Naive B cell (primary cell): ENCODE results near the gene SMARCD3. TPM values are rescaled to one million over a fixed set of nuclear protein-coding genes. Genes with fewer than 3 reads are reported as not detected.
A peak's percentile ranks its signal among the peaks of the same experiment; 100 is the strongest.

Experiments used
- ATAC-seq, 2 donors: fragments of 150-1000 bp; cut with Tn5 transposase; 2 replicates each; pipeline ENCODE4 v1.10.0; 2021; ENCODE audit warnings: low read depth in 2 of 2, mild to moderate bottlenecking in 2 of 2, moderate library complexity in 2 of 2
- DNase-seq: peaks from one replicate; pipeline ENCODE4 v3.0.0; 2022
- H3K27ac Mint-ChIP-seq, 6 donors: one replicate each; pipeline ENCODE4 v1.8.0; 2020 to 2022; ENCODE audit warnings: mild to moderate bottlenecking in 6 of 6, mixed read lengths in 6 of 6, moderate library complexity in 5 of 6, inconsistent platforms in 2 of 6
- H3K27me3 Mint-ChIP-seq, 3 donors: one replicate each; pipeline ENCODE4 v1.8.0; 2021 to 2022; ENCODE audit warnings: mixed read lengths in 3 of 3, mild to moderate bottlenecking in 1 of 3
- H3K36me3 Mint-ChIP-seq, 2 donors: one replicate each; pipeline ENCODE4 v1.8.0; 2020 to 2022; ENCODE audit warnings: mixed read lengths in 2 of 2, inconsistent platforms in 1 of 2, mild to moderate bottlenecking in 1 of 2
- H3K4me1 Mint-ChIP-seq, 3 donors: one replicate each; pipeline ENCODE4 v1.8.0; 2020 to 2022; ENCODE audit warnings: mixed read lengths in 3 of 3, inconsistent platforms in 1 of 3, mild to moderate bottlenecking in 1 of 3, moderate library complexity in 1 of 3
- H3K4me3 Mint-ChIP-seq, 8 donors: one replicate each; pipeline ENCODE4 v1.8.0; 2020 to 2022; ENCODE audit warnings: mild to moderate bottlenecking in 8 of 8, mixed read lengths in 8 of 8, moderate library complexity in 8 of 8, inconsistent platforms in 2 of 8
- H3K9me3 Mint-ChIP-seq, 7 donors: one replicate each; pipeline ENCODE4 v1.8.0; 2020 to 2022; ENCODE audit warnings: mixed read lengths in 7 of 7, mild to moderate bottlenecking in 5 of 7, inconsistent platforms in 2 of 7, moderate library complexity in 1 of 7
- polyA plus RNA-seq, 6 donors: library from polyadenylated mRNA; unstranded; fragments of 300-500 nt; fragmentation: Illumina TruSeq; gene quantifications; one replicate each; pipeline ENCODE4 v1.2.3, GENCODE V29; 2021; ENCODE audit warnings: low read depth in 6 of 6

Gene SMARCD3
- polyA plus RNA-seq, 6 donors from 2014 or later = 0.35 to 3.1 (median 0.64) TPM; not detected in 2

- no peak for ATAC-seq
- H3K27me3 Mint-ChIP-seq = peaks cover 14 to 63% (median 59%) of the 10 kb centered on the region in 3 donors
- DNase-seq = no peak
- no peak overlapping the region for H3K27ac Mint-ChIP-seq
- H3K9me3 Mint-ChIP-seq = no peaks in the 10 kb centered on the region
- H3K36me3 Mint-ChIP-seq = no peaks in the 10 kb centered on the region
- no peak overlapping the region for H3K4me3 Mint-ChIP-seq
- H3K4me1 Mint-ChIP-seq = peaks cover 0 to 7% (median 4%) of the 10 kb centered on the region in 3 donors
These were observed 45.7 kb downstream of the SMARCD3 start for GRCh38 chr7:151202836-151203235.

DNA sequence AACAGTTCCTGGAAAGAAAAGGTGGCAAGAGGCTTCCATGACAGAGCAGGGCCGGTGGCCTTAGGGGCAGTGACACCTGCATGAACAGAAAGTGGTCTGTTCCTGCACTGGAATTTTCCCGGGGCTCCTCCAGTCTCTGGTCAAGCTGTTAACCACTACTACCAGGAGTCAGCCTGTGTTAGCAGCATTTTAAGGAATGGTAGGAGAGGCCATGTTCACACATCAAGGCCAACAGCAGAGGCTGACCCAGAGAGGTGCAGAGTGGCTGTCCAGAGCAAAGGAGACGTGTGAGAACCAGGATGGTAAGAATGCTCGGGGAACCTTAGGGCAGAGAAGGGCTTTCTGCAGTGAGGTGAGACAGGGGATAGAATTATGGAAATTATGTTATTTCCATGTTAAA is 46.7 kb downstream of the SMARCD3 start:
- peaks cover 14 to 59% (median 58%) of the 10 kb centered on the region in 3 donors for H3K27me3 Mint-ChIP-seq
- H3K27ac Mint-ChIP-seq = no peak overlapping the region
- H3K4me1 Mint-ChIP-seq = peaks cover 0 to 3% (median 3%) of the 10 kb centered on the region in 3 donors
- no peaks in the 10 kb centered on the region for H3K36me3 Mint-ChIP-seq
- H3K4me3 Mint-ChIP-seq = no peak overlapping the region
- ATAC-seq (no peak), DNase-seq (no peak)
- no peaks in the 10 kb centered on the region for H3K9me3 Mint-ChIP-seq

DNA sequence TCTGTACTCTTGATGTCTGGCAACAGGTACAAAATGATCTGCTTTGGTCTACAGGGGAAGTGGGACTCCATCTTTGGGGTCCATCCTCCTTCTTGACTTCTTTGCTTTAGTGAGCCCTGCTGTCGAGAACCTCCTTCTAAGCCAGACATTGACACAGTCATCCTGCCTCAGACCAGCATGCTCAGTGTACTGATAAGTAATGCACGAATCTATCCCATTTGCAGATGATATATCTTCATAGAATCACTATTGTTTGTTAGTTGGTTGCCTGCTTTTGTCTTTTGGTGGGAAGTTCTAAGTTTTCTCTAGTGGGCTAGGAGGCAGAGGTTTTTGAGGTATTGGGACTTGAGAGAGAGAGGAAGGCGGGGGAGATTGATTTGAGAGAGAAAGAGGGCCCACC is 47.1 kb downstream of the SMARCD3 start:
- Mint-ChIP-seq H3K27ac (no peak overlapping the region), H3K9me3 (no peaks in the 10 kb centered on the region), H3K4me3 (no peak overlapping the region), H3K36me3 (no peaks in the 10 kb centered on the region), H3K27me3 (peaks cover 14 to 59% (median 54%) of the 10 kb centered on the region in 3 donors), H3K4me1 (no peaks in the 10 kb centered on the region)
- DNase-seq (no peak), ATAC-seq (no peak)

GRCh38 chr7:151198945-151199848 is 49.3 kb downstream of the SMARCD3 start:
- Mint-ChIP-seq H3K4me3 (no peak overlapping the region), H3K4me1 (no peaks in the 10 kb centered on the region), H3K27ac (no peak overlapping the region), H3K27me3 (peaks cover 22 to 46% (median 40%) of the 10 kb centered on the region in 3 donors), H3K9me3 (no peaks in the 10 kb centered on the region), H3K36me3 (no peaks in the 10 kb centered on the region)
- no peak for DNase-seq
- no peak for ATAC-seq

DNA sequence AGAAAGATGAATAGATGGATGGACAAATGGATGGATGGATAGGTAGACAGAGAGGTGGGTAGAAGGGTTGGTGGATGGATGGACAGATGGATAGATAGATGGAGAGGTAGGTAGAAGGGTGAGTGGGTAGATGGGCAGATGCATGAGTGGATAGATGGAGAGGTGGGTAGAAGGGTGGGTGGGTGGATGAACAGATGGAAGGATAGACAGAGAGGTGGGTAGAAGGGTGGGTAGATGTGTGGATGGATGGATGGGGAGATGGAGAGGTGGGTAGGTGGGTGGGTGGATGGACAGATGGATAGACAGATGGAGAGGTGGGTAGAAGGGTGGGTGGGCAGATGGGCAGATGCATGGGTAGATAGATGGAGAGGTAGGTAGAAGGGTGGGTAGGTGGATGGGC is 50.6 kb downstream of the SMARCD3 start:
- Mint-ChIP-seq H3K9me3 (no peaks in the 10 kb centered on the region), H3K4me3 (no peak overlapping the region), H3K27ac (no peak overlapping the region), H3K36me3 (no peaks in the 10 kb centered on the region), H3K4me1 (no peaks in the 10 kb centered on the region), H3K27me3 (peaks cover 22 to 50% (median 35%) of the 10 kb centered on the region in 3 donors)
- DNase-seq (no peak), ATAC-seq (no peak)

DNA sequence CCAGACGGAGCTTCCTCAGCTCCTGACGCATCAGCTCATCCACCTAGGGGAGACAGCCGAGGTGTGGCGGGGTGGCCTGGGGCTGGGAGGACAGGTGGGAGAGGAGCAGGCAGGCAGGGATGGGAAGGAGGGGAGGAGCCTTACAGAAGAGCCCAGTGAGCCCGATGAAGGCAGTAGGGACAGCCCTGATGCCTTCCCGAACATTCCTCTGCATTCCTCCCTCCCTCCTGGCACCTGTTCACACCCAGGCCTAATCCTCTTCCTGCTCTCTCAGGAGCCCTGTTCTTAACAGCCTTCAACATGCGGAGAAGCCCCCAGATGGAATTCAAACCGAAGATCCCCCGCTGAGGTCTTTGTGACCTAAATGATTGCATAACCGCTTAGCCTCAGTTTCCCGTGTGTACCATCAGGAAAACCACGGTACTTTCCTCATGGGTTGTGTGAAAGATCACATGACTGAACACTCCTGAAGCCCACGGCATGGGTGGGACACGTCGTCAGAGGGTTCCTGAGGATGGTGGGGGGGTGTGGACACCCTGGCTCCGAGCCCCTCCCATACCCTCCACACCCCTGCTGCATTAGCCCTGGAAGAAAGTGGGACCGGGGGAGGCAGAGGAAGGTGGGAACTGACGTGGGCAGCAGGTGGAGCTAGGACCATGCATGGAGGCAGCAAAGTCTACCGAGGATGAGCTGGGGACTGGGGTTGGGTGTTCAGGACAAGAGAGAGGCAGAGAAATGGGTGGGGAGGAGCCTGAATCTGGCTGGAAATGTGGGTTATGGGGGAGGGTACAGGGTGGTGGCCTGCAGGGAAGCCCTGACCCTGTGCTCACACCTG is 52.7 kb downstream of the SMARCD3 start:
- no peaks in the 10 kb centered on the region for H3K36me3 Mint-ChIP-seq
- no peak for DNase-seq
- ATAC-seq = no peak
- no peaks in the 10 kb centered on the region for H3K4me1 Mint-ChIP-seq
- no peak overlapping the region for H3K27ac Mint-ChIP-seq
- H3K27me3 Mint-ChIP-seq = peaks cover 10 to 38% (median 34%) of the 10 kb centered on the region in 3 donors
- no peaks in the 10 kb centered on the region for H3K9me3 Mint-ChIP-seq
- H3K4me3 Mint-ChIP-seq = no peak overlapping the region

- H3K4me3 Mint-ChIP-seq = no peak overlapping the region
- H3K4me1 Mint-ChIP-seq = no peaks in the 10 kb centered on the region
- H3K27ac Mint-ChIP-seq = no peak overlapping the region
- no peaks in the 10 kb centered on the region for H3K9me3 Mint-ChIP-seq
- ATAC-seq = no peak
- H3K27me3 Mint-ChIP-seq = peaks cover 25 to 41% (median 35%) of the 10 kb centered on the region in 3 donors
- no peak for DNase-seq
- no peaks in the 10 kb centered on the region for H3K36me3 Mint-ChIP-seq
These were observed 54.3 kb downstream of the SMARCD3 start for GRCh38 chr7:151194188-151194587.

DNA sequence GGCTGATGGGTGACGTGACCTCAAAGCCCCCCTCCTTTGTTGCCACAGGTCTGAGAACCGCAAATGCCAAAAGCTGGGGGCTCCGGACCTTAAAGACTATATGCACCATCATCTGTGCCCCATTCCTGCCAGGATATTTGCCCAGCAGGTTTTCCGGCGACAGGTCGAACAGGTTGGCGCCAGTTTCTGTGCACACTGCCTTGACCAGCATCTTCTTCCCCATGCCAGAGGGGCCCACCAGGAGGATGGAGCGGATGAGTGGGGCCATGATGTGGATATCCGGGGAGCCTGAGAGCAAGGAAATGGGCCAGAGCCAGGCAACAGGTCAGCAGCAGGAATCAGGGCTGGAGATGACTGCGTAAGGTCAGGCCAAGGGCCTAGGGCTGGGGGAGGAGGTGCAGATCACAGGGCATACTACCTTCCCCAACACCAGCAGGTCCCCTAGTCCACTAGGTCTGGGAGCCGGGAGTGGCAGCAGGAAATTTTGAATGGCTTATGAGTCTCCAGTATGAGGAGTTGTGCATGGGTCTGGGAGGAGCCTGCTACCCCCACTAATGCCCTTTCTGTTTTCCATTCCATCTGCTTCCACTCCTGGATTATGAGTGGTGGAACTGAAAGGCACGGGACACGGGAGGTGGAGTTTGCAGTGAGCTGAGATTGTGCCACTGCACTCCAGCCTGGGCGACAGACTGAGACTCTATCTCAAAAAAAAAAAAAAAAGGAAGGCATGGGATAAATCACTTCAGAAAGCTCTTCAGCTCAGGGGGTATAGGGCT is 55.1 kb downstream of the SMARCD3 start:
- Mint-ChIP-seq H3K4me3 (no peak overlapping the region), H3K36me3 (no peaks in the 10 kb centered on the region)

DNA sequence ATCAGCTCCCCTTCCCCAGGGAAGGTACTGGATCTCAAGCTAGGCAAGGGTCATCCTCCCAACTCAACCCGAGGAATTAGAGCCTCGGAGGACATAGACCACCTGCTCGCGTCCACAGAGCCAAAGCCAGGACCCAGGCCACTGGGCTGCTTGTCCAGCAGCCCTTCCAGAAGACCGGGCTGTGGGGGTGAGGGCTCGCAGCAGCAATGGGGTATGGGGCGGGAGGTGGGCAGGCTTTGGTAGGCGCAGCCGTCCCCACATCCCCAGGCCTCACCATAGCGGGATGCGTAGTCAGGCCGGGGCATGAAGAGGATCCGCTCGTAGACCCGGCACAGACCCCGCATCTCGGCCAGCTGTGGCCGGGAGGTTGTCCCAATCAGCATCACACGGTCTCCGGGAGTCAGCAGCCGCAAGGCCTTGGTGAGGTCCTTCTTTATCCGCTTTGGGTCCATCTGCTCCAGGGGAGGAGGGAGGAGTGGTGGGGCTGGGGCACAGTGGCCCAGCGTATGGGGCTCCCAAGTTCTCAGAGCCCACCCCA is 56.4 kb downstream of the SMARCD3 start:
- Mint-ChIP-seq H3K27ac (no peak overlapping the region), H3K36me3 (no peaks in the 10 kb centered on the region), H3K9me3 (no peaks in the 10 kb centered on the region), H3K4me3 (no peak overlapping the region), H3K4me1 (peaks cover 0 to 5% (median 4%) of the 10 kb centered on the region in 3 donors), H3K27me3 (peaks cover 31 to 59% (median 49%) of the 10 kb centered on the region in 3 donors)
- DNase-seq = no peak
- no peak for ATAC-seq

More for the DNA sequence above, 55.1 kb downstream of the SMARCD3 start:
- H3K27me3 Mint-ChIP-seq = peaks cover 31 to 49% (median 42%) of the 10 kb centered on the region in 3 donors
- peaks cover 0 to under 1% (median 0%) of the 10 kb centered on the region in 3 donors for H3K4me1 Mint-ChIP-seq
- no peak for DNase-seq
- H3K9me3 Mint-ChIP-seq = no peaks in the 10 kb centered on the region
- H3K27ac Mint-ChIP-seq = no peak overlapping the region
- no peak for ATAC-seq

DNA sequence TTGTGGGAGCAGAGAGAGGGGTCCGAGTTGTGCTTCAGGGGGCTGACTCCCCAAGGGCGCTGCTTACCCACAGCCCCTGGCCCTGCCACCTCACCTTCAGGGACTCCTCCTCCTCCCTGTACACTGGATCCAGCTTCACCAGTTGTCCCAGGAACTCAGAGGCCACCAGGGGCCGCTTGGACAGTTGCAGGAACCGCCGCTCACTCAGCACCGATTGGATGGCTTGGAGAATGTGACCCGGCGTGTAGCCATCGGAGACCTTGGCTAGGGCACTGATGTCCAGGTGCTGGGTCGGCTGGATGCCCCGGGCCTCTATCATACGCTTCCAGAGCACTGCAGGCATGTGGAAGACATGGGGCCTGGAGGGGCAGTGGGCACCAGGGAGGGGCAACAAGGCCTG is 57.0 kb downstream of the SMARCD3 start:
- H3K4me3 Mint-ChIP-seq = no peak overlapping the region
- no peak for DNase-seq
- H3K36me3 Mint-ChIP-seq = no peaks in the 10 kb centered on the region
- no peak overlapping the region for H3K27ac Mint-ChIP-seq
- peaks cover 0 to 7% (median 6%) of the 10 kb centered on the region in 3 donors for H3K4me1 Mint-ChIP-seq
- H3K27me3 Mint-ChIP-seq = peaks cover 31 to 64% (median 54%) of the 10 kb centered on the region in 3 donors
- no peak for ATAC-seq
- no peaks in the 10 kb centered on the region for H3K9me3 Mint-ChIP-seq

- DNase-seq = no peak
- Mint-ChIP-seq H3K27me3 (peaks cover 26 to 61% (median 57%) of the 10 kb centered on the region in 3 donors), H3K4me3 (no peak overlapping the region), H3K27ac (peak overlapping the region in 1 of 6 donors; percentile 66), H3K9me3 (peaks cover 0 to 1% (median 0%) of the 10 kb centered on the region in 7 donors), H3K36me3 (no peaks in the 10 kb centered on the region), H3K4me1 (peaks cover 0 to 7% (median 6%) of the 10 kb centered on the region in 3 donors)
- no peak for ATAC-seq
These were observed 59.5 kb downstream of the SMARCD3 start for GRCh38 chr7:151189038-151189437.
